Smooth muscle cell (in vitro differentiated cells): ENCODE results near the gene TMEM178B. TPM values are rescaled to one million over a fixed set of nuclear protein-coding genes. Genes with fewer than 3 reads are reported as not detected.

ENCODE experiments used
- DNase-seq: peaks from one replicate; lab custom pipeline; 2025; ENCODE audit not compliant: unreplicated experiment; lab: John Stamatoyannopoulos, UW
- H2AFZ ChIP-seq: fragments of 200-600 bp; sonication (generic); 2 replicates; pipeline ENCODE4 v1.6.0; 2016; ENCODE audit warnings: antibody characterized with exemption, low read depth, mild to moderate bottlenecking
- H3F3A ChIP-seq: fragments of 200-600 bp; sonication (generic); 2 replicates; pipeline ENCODE4 v1.6.0; 2017; ENCODE audit warnings: antibody characterized with exemption, low read depth
- H3K27ac ChIP-seq: fragments of 200-600 bp; sonication (generic); 2 replicates; pipeline ENCODE4 v1.5.1; 2016; ENCODE audit warnings: low read depth, mild to moderate bottlenecking
- H3K27me3 ChIP-seq: fragments of 200-600 bp; sonication (generic); 2 replicates; pipeline ENCODE4 v1.6.1; 2016; ENCODE audit warnings: low read depth, mild to moderate bottlenecking
- H3K36me3 ChIP-seq: fragments of 200-600 bp; sonication (generic); 2 replicates; pipeline ENCODE4 v1.5.1; 2016; ENCODE audit warnings: low read depth
- H3K4me1 ChIP-seq: fragments of 200-600 bp; sonication (generic); 2 replicates; pipeline ENCODE4 v1.5.1; 2016; ENCODE audit warnings: low read depth
- H3K4me2 ChIP-seq: fragments of 200-600 bp; sonication (generic); 2 replicates; pipeline ENCODE4 v1.6.0; 2016; ENCODE audit warnings: mild to moderate bottlenecking
- H3K4me3 ChIP-seq: fragments of 200-600 bp; sonication (generic); 2 replicates; pipeline ENCODE4 v1.5.1; 2016; ENCODE audit warnings: mild to moderate bottlenecking
- H3K79me2 ChIP-seq: fragments of 200-600 bp; sonication (generic); 2 replicates; pipeline ENCODE4 v1.6.0; 2016; ENCODE audit warnings: low read depth, mild to moderate bottlenecking
- H3K9ac ChIP-seq: fragments of 200-600 bp; sonication (generic); 2 replicates; pipeline ENCODE4 v1.6.0; 2016; ENCODE audit warnings: low read depth
- H3K9me3 ChIP-seq: fragments of 200-600 bp; sonication (generic); replicated peaks from 2 replicates; pipeline ENCODE4 v1.5.1; 2016; ENCODE audit warnings: low read depth
- H4K20me1 ChIP-seq: fragments of 200-600 bp; sonication (generic); 2 replicates; pipeline ENCODE4 v1.6.0; 2016; ENCODE audit warnings: low read depth
- CTCF ChIP-seq: fragments of 200-600 bp; sonication (generic); IDR thresholded peaks from 2 replicates; pipeline ENCODE4 v1.5.1; 2017; ENCODE audit warnings: borderline replicate concordance, mild to moderate bottlenecking, antibody characterized with exemption; ENCODE audit not compliant: insufficient read depth, poor library complexity, severe bottlenecking
- WGBS: methylation state at CpG from one replicate; pipeline ENCODE4 v1.1.7; 2016; ENCODE audit warnings: low lambda C conversion rate; 5-methylcytosine and 5-hydroxymethylcytosine counted together
- polyA plus RNA-seq: library from polyadenylated mRNA; unstranded; fragments of >200 nt; fragmentation: Nextera tagmentation; extraction: Ambion mirVana; gene quantifications from 2 replicates; pipeline ENCODE4 v1.2.1, GENCODE V29; 2016
- total RNA-seq: library from RNA; depleted of rRNA; stranded (reverse); fragments of >200 nt; gene quantifications from 2 replicates; pipeline ENCODE4 v1.2.3, GENCODE V29; 2014

The TMEM178B gene
- total and polyA plus RNA-seq, 2 experiments from 2014 or later: 0.72 TPM; not detected in 1

- no peaks in the 10 kb centered on the region for H3F3A ChIP-seq
- no peaks in the 10 kb centered on the region for H4K20me1 ChIP-seq
- DNase-seq: no peak
- 87% methylated on average over 2 of the region's 2 CpGs for WGBS
- no peaks in the 10 kb centered on the region for H3K9me3 ChIP-seq
- no peak overlapping the region for H2AFZ ChIP-seq
- TF ChIP-seq CTCF: no peak
- H3K4me1 ChIP-seq: peaks cover 8% of the 10 kb centered on the region
- H3K9ac ChIP-seq: no peak overlapping the region
- no peaks in the 10 kb centered on the region for H3K27me3 ChIP-seq
- no peaks in the 10 kb centered on the region for H3K79me2 ChIP-seq
- no peak overlapping the region for H3K4me3 ChIP-seq
- no peak overlapping the region for H3K27ac ChIP-seq
- no peaks in the 10 kb centered on the region for H3K36me3 ChIP-seq
- H3K4me2 ChIP-seq: no peak overlapping the region
Observed at GRCh38 chr7:141142058-141142457, 68.2 kb downstream of the TMEM178B start.

GRCh38 chr7:141144921-141145629, 71.2 kb downstream of the TMEM178B start:
- Histone ChIP-seq H3K9me3 (no peaks in the 10 kb centered on the region), H3K4me2 (peak overlapping the region; percentile 40), H4K20me1 (no peaks in the 10 kb centered on the region), H3K79me2 (no peaks in the 10 kb centered on the region), H3K9ac (no peak overlapping the region), H3K27me3 (no peaks in the 10 kb centered on the region), H3K4me1 (peaks cover 8% of the 10 kb centered on the region), H3K36me3 (no peaks in the 10 kb centered on the region), H2AFZ (no peak overlapping the region), H3F3A (no peaks in the 10 kb centered on the region), H3K4me3 (no peak overlapping the region), H3K27ac (peak overlapping the region; percentile 52)
- DNase-seq: no peak
- no peak for TF ChIP-seq CTCF
- WGBS: 67% methylated on average over 4 of the region's 4 CpGs

GRCh38 chr7:141145630-141145982, 71.7 kb downstream of the TMEM178B start:
- 46% methylated on average over 3 of the region's 3 CpGs for WGBS
- H3K79me2 ChIP-seq: no peaks in the 10 kb centered on the region
- H3F3A ChIP-seq: no peaks in the 10 kb centered on the region
- peak overlapping the region; percentile 52 for H3K27ac ChIP-seq
- no peak overlapping the region for H3K4me3 ChIP-seq
- no peaks in the 10 kb centered on the region for H4K20me1 ChIP-seq
- H3K36me3 ChIP-seq: no peaks in the 10 kb centered on the region
- peaks cover 8% of the 10 kb centered on the region for H3K4me1 ChIP-seq
- no peak for DNase-seq
- no peaks in the 10 kb centered on the region for H3K27me3 ChIP-seq
- no peak for TF ChIP-seq CTCF
- H2AFZ ChIP-seq: no peak overlapping the region
- H3K9ac ChIP-seq: no peak overlapping the region
- peak overlapping the region; percentile 40 for H3K4me2 ChIP-seq
- no peaks in the 10 kb centered on the region for H3K9me3 ChIP-seq

- H3K27ac ChIP-seq: no peak overlapping the region
- H3K79me2 ChIP-seq: no peaks in the 10 kb centered on the region
- H3K27me3 ChIP-seq: no peaks in the 10 kb centered on the region
- H3K9ac ChIP-seq: no peak overlapping the region
- no peaks in the 10 kb centered on the region for H3F3A ChIP-seq
- H3K4me1 ChIP-seq: peaks cover 8% of the 10 kb centered on the region
- no peaks in the 10 kb centered on the region for H4K20me1 ChIP-seq
- H2AFZ ChIP-seq: no peak overlapping the region
- no peaks in the 10 kb centered on the region for H3K36me3 ChIP-seq
- TF ChIP-seq CTCF: no peak
- 91% methylated on average over 4 of the region's 4 CpGs for WGBS
- no peak overlapping the region for H3K4me3 ChIP-seq
- DNase-seq: no peak
- no peak overlapping the region for H3K4me2 ChIP-seq
- H3K9me3 ChIP-seq: no peaks in the 10 kb centered on the region
Observed at GRCh38 chr7:141147482-141147881, 73.6 kb downstream of the TMEM178B start.
